ENCODE data around the gene STMND1.

Gene STMND1

GRCh38 chr6:17165383-17165782 lies 63.5 kb downstream of the STMND1 start:
- DNase-seq = no peak

- peak; percentile 19 for DNase-seq
Observed at GRCh38 chr6:17167327-17167979, 65.6 kb downstream of the STMND1 start.

DNA sequence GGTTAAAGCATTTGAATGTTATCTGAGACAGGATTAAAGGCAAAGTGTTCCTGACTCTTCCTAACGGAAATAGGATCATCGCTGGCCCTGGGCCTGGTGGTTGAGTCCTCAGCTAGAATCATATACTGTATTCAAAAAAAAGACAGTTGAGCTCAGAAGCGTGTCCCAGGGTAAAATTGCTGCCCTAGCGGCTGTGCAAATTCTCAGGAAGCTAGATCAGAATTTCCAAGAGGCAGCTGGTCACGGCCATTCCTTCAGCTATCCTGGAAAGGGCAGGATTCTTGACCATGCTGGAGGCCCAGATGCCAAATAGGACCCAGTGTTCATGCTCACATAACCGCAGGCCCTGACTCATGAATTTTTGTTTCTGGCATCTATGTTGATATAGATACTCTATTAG lies 67.4 kb downstream of the STMND1 start:
- DNase-seq = no peak

DNA sequence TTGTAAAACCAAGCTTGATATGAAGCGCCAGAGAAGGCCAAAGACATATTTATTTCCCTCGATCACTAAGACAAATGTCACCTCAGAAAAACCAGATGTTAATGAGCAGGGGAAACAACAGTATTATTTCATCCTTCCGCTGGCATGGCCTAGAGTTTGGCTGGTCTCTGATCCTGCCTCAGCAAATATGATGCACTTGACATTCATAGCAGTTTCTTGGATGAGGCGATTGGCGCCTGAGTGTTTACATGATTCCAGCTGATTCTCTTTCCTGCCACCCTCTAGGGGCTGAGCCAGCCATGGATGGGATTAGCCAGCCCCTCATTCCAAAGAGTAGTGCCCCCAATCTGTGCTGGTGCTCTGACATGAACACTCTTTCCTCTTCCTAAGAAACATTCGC lies 67.9 kb downstream of the STMND1 start:
- DNase-seq = no peak

DNA sequence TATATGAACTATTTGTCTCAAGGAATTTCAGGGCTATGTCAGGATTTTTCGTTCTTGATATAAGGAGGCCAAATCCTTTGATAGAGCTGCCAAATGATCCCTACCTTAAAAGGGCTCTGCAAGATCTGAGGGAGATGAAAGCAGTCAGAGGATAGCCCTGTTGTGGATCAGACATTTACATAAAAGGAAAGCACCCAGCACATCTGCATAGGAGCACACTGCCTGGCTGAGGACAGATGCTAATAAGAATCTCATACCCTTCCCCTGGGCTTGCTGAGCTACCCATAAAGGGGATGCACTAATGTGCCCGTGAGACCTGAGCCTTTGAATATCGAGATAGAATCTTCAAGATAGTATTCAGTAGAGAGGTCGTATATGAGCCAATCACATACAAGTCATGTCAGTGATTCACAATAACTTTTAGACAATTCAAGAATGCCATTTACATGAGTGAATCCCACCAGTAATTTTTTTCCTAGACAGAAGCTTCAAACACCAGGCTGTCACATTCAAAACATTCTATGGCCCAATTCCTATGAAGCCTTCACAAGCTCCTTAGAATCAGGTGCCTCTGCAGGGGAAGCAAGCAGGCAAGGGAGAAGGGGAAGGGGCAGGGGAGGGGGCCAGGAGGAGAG lies 71.1 kb downstream of the STMND1 start:
- DNase-seq = no peak

DNA sequence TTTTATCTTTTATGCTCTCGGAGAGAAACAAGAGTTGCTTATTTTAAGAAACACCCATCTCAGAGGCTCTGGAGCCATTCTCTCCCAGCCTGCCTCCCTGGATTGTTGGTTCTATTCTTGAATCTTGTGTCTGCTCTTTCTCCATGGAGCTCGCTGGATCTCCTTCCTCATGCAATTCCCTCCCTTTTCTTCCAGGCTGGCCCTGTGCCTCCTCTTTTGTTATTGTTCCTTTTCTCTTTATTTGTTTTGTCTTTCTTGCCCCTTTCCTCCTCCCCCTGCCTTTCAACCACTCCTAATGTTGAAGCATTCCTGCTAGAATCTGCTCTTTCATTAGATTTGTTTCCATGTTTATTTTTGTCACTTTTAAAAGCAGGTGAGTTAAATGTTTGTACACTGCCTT lies 76.5 kb downstream of the STMND1 start:
- no peak for DNase-seq

DNA sequence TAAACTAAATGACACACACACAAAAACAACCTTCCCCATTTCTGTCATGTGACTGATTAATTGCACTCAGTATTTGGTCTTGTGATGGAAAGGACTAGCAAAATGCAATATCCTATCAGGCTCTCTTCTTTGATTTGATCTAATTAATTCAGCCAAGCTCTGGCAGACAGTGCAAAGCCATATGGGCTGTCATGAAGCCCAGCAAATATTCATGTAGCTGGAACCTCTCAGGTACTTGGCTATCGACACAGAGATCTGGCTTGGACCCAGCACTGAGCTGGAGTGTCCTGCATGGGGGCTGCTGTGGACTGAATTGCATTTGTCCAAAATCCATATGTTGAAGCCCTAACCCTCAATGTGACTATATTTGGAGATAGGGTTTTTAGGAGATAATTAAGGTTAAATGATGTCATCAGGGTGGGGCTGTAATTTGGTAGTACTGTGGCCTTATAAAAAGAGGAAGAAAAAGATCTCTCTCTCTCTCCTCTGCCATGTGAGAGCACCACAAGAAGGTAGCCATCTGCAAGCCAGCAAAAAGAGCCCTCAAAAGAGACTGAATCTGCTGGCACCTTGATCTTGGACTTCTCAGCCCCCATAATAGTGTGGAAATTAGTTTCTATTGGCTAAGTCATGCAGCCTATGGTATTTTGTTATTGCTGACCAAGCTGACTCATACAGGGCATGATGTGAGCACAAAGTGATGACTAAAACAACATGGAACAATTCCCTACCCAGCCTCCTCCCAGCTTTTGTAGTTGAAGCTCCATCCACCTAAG lies 77.1 kb downstream of the STMND1 start:
- no peak for DNase-seq

GRCh38 chr6:17179530-17180073 lies 77.8 kb downstream of the STMND1 start:
- DNase-seq = no peak
